Activated T-cell treated with anti-CD3 and anti-CD28 coated beads, Interleukin-2, amount 50 U/mL, for 4 hours (primary cell): ENCODE data around the gene F12. TPM values are rescaled to one million over a fixed set of nuclear protein-coding genes. Genes with fewer than 3 reads are reported as not detected.

Experiments
- ATAC-seq, 2 donors: fragments of 200-7000 bp; cut with Tn5 transposase; one replicate each; pipeline ENCODE4 v1.10.0; 2021
- DNase-seq: peaks from one replicate; pipeline ENCODE4 v3.0.0-alpha.2; 2020
- H3K27me3 Mint-ChIP-seq: one replicate; pipeline ENCODE4 v1.8.0; 2021; ENCODE audit warnings: low read depth, mixed read lengths
- H3K36me3 Mint-ChIP-seq: one replicate; pipeline ENCODE4 v1.8.0; 2022; ENCODE audit warnings: mixed read lengths; ENCODE audit not compliant: insufficient read depth
- H3K4me1 Mint-ChIP-seq: one replicate; pipeline ENCODE4 v1.8.0; 2021; ENCODE audit warnings: low read depth, mixed read lengths
- H3K4me3 Mint-ChIP-seq: one replicate; pipeline ENCODE4 v1.8.0; 2021; ENCODE audit warnings: mild to moderate bottlenecking, moderate library complexity, mixed read lengths
- H3K9me3 Mint-ChIP-seq: one replicate; pipeline ENCODE4 v1.8.0; 2021; ENCODE audit warnings: mixed read lengths
- total RNA-seq, 3 donors: library from RNA; stranded (reverse); gene quantifications; one replicate each; pipeline ENCODE4 v1.2.1, GENCODE V29; 2021

F12 gene
- total RNA-seq, 3 donors from 2014 or later: 1.7 to 5.7 (median 3.1) TPM

DNA sequence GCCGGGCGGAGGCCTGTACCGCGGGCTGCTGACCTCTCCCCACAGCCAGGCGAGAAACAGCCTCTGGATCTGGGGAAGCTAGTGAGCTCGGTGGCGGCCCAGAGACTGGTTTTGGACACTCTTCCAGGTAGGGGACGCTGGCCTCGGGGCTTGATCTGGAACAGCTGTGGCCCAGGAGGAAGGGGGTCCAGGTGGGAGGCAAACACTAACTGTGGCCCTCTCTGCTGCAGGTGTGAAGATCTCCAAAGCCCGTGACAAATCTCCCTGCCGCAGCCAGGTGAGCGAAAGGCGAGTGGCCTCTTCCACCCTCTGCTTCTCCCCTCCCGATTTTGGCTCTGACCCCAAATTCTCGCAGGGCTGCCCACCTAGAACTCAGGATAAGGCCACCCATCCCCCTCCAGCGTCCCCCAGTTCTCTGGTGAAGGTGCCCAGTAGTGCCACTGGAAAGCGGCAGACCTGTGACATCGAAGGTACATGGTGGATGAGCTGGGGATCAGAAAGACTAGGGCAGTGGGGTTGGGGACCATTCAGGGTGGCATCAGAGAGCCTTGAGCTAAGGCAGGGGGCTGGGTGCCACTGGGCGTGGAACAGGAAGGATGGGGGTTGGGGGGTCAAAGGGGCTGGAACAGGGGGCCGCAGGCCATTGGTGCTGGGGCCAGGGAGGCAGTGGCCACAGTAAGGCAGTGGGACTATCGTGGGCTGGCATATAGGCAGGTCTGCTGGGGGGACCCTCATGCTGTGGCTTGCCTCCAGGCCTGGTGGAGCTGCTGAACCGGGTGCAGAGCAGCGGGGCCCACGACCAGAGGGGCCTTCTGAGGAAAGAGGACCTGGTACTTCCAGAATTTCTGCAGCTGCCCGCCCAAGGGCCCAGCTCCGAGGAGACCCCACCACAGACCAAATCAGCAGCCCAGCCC lies 38.0 kb downstream of the F12 start:
- Mint-ChIP-seq H3K4me3 (peak overlapping the region; percentile 24), H3K27me3 (no peaks in the 10 kb centered on the region), H3K9me3 (no peaks in the 10 kb centered on the region), H3K4me1 (peaks cover 66% of the 10 kb centered on the region), H3K36me3 (peaks cover 12% of the 10 kb centered on the region)
- DNase-seq (no peak), ATAC-seq (no peak)

DNA sequence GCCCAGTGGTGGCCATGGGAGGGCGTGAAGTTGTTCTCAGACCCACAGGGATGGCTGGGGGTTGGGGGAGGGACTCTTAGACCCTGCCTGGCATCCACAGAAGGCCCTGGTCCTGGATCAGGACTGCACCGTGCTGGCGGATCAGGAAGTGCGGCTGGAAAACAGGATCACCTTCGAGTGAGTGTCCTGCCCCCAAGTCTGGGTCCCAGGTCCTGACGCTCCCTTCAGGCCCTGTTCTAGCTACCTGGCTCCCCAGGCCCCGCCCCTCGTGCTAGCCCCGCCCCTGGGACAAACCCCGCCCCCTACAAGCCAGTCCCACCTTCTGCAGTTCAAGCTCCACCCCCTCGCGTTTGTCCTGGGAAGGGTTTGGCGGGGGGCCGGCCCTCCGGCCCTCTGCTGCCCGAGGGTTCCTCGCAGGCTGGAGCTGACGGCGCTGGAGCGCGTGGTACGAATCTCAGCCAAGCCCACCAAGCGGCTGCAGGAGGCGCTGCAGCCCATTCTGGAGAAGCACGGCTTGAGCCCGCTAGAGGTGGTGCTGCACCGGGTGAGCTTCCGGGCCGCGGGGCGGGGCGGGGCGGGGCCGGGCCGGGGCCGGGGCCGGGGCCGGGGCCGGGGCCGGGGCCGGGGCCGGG lies 38.8 kb downstream of the F12 start:
- DNase-seq (no peak), ATAC-seq (peak; percentile 53 to 89)
- H3K4me1 Mint-ChIP-seq: peaks cover 66% of the 10 kb centered on the region
- H3K4me3 Mint-ChIP-seq: peak overlapping the region; percentile 61
- no peaks in the 10 kb centered on the region for H3K9me3 Mint-ChIP-seq
- H3K36me3 Mint-ChIP-seq: peaks cover 12% of the 10 kb centered on the region
- H3K27me3 Mint-ChIP-seq: no peaks in the 10 kb centered on the region

GRCh38 chr5:177369645-177370440 lies 39.5 kb downstream of the F12 start:
- peaks cover 12% of the 10 kb centered on the region for H3K36me3 Mint-ChIP-seq
- DNase-seq (no peak), ATAC-seq (no peak)
- peaks cover 62% of the 10 kb centered on the region for H3K4me1 Mint-ChIP-seq
- H3K9me3 Mint-ChIP-seq: no peaks in the 10 kb centered on the region
- no peaks in the 10 kb centered on the region for H3K27me3 Mint-ChIP-seq
- no peak overlapping the region for H3K4me3 Mint-ChIP-seq

DNA sequence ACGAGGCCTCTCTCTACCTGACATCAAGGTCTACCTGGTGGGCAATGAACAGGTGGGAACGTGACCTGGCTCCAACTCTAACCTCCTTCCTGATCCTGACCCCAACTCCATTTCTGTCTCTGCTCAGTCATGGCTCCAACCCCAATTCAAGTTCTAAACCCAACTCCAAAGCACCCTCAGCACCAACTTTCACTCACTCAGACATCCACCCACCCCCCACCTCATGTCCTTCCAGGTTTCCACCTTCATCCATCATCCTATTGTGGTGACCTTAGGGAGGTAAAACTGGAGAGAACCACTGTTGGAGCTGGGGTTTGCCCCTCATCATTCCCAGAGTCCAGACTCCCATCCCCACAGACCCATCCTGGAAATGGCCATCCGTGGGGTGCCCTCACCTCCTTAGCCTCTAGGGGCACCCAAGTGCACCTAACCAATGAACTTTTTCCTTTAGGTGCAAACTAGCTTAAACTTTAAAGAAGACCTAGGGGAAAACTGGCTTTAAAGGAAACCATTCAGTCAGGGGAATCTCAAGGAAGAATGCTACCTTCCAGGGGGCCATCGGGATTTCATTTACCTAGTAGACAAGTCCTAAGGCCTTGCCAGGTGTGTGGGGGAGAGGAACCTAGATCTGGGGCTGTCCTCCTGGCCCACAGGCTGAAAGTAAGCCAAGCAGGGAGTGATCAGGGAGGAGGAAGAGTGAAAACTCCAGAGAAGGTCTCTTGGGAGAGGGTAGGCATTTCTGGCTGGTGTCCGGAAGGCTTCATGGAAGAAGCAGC lies 40.3 kb downstream of the F12 start:
- Mint-ChIP-seq H3K9me3 (no peaks in the 10 kb centered on the region), H3K27me3 (no peaks in the 10 kb centered on the region), H3K4me3 (no peak overlapping the region), H3K36me3 (peaks cover 12% of the 10 kb centered on the region), H3K4me1 (peaks cover 64% of the 10 kb centered on the region)
- ATAC-seq (no peak), DNase-seq (no peak)

DNA sequence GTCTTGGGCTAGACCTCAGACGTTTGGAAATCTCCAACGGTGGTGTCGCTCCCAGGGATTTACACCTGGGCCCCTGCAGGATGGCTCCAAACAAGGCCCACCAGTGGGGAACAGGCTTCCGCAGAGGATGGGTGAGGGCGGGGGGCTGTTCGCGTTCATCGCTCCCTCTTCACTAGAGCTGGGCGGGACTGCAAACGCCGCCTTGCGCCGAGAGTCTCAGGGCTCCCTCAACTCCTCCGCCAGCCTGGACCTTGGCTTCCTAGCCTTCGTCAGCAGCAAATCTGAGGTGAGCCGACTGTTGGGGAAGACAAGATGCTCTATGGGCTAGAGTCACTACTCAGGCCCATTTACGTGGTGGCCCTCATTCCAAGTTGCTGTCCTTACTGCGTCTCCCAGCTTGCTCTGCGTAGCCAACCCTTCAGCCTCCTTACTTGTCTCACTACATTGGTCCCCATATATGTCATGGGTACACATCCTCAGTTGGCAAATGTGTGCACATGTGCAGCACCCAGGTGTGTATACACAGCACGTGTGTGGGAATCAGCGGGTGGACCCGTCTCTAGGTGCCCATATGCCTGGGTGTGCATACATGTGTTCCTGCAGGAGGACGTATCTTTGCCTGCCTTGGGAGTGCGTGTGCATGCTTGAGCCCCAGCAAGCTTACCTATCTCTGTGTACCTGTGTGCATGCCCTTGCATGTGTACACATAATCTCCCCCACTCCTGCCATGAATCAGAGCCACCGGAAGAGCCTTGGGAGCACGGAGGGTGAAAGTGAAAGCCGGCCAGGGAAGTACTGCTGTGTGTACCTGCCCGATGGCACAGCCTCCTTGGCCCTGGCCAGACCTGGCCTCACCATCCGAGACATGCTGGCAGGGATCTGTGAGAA lies 41.1 kb downstream of the F12 start:
- DNase-seq (no peak), ATAC-seq (no peak)
- Mint-ChIP-seq H3K9me3 (no peaks in the 10 kb centered on the region), H3K4me3 (no peak overlapping the region), H3K27me3 (no peaks in the 10 kb centered on the region), H3K4me1 (peaks cover 63% of the 10 kb centered on the region), H3K36me3 (peaks cover 12% of the 10 kb centered on the region)

- H3K27me3 Mint-ChIP-seq: no peaks in the 10 kb centered on the region
- H3K36me3 Mint-ChIP-seq: peaks cover 11% of the 10 kb centered on the region
- no peak for ATAC-seq
- no peak overlapping the region for H3K4me3 Mint-ChIP-seq
- no peak for DNase-seq
- peaks cover 63% of the 10 kb centered on the region for H3K4me1 Mint-ChIP-seq
- no peaks in the 10 kb centered on the region for H3K9me3 Mint-ChIP-seq
Measured at GRCh38 chr5:177367323-177367848, 42.0 kb downstream of the F12 start.

DNA sequence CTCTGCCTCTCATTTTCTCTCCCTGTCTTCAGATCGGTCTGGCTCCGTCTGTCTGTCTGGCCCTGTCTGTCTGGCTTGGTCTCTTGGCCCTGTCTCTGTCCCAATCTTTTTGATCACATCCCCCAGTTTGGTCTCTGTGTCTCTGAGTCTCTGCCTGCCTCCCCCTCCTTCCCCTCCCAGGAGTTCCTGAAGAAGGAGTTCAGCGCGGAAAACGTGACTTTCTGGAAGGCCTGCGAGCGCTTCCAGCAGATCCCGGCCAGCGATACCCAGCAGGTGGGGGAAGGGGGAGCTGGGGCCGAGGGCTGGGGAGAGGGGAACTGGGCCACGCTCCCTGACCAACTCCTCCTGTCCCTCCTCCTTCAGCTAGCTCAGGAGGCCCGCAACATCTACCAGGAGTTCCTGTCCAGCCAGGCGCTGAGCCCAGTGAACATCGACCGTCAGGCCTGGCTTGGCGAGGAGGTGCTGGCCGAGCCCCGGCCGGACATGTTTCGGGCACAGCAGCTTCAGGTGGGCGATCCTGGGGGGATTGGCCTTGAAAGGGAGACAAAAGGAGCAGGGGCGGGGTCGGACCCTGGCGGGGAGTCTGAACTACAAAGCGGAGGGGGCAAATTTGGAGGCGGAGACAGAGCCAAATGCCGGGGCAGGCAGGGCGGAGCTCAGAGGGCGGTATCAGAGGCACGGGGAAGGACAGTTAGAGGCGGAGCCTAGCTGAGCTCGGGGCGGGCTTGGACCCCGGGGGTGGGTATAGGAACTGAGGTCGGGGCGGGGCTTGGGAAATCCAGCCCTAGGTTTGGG lies 42.6 kb downstream of the F12 start:
- ATAC-seq (no peak), DNase-seq (no peak)
- H3K27me3 Mint-ChIP-seq: no peaks in the 10 kb centered on the region
- no peaks in the 10 kb centered on the region for H3K9me3 Mint-ChIP-seq
- no peak overlapping the region for H3K4me3 Mint-ChIP-seq
- H3K4me1 Mint-ChIP-seq: peaks cover 64% of the 10 kb centered on the region
- peaks cover 11% of the 10 kb centered on the region for H3K36me3 Mint-ChIP-seq

- Mint-ChIP-seq H3K9me3 (no peaks in the 10 kb centered on the region), H3K36me3 (peaks cover 11% of the 10 kb centered on the region), H3K27me3 (no peaks in the 10 kb centered on the region), H3K4me1 (peaks cover 65% of the 10 kb centered on the region), H3K4me3 (no peak overlapping the region)
- ATAC-seq (no peak), DNase-seq (no peak)
Measured at GRCh38 chr5:177365845-177366527, 43.4 kb downstream of the F12 start.

- ATAC-seq (peak; percentile 51 to 55), DNase-seq (no peak)
- Mint-ChIP-seq H3K27me3 (no peaks in the 10 kb centered on the region), H3K9me3 (no peaks in the 10 kb centered on the region), H3K4me3 (peak overlapping the region; percentile 62), H3K36me3 (peaks cover 15% of the 10 kb centered on the region), H3K4me1 (peaks cover 72% of the 10 kb centered on the region)
Measured at GRCh38 chr5:177364159-177364962, 45.0 kb downstream of the F12 start.

- Mint-ChIP-seq H3K4me1 (peaks cover 72% of the 10 kb centered on the region), H3K9me3 (no peaks in the 10 kb centered on the region), H3K27me3 (no peaks in the 10 kb centered on the region), H3K4me3 (peak overlapping the region; percentile 73), H3K36me3 (peaks cover 9% of the 10 kb centered on the region)
- no peak for DNase-seq
- ATAC-seq: no peak
Measured at GRCh38 chr5:177363565-177363964, 45.8 kb downstream of the F12 start.
